ENCODE measurements around the gene RNF151. TPM values are rescaled to one million over a fixed set of nuclear protein-coding genes. Genes with fewer than 3 reads are reported as not detected.

The RNF151 gene
- total and polyA plus RNA-seq, 2 of the 13 experiments (the other 11 are each of a cell fraction or from before 2014, with no cell fraction given) = not detected

GRCh38 chr16:1941162-1942046 is 25.3 kb upstream of the RNF151 start (continued):
- peak; percentile 77 for TF ChIP-seq SSRP1 (CRISPR knock-in tag; IDR thresholded peaks at IDR 0.05)
- TF ChIP-seq YY1 (IDR thresholded peaks at IDR 0.05; ENCODE audit: insufficient read depth, insufficient replicate concordance, low read depth, low read length) = peak; percentile 49
- TF ChIP-seq ZNF784 (CRISPR knock-in tag; IDR thresholded peaks at IDR 0.05; ENCODE audit: borderline replicate concordance) = no peak; the same call in 1 of the 2 replicates
- TF ChIP-seq ZNF263 (CRISPR knock-in tag; IDR thresholded peaks at IDR 0.05) = peak; percentile 70
- TF ChIP-seq CTCF (CRISPR knock-in tag; IDR thresholded peaks at IDR 0.05) = peak; percentile 91
- peak; percentile 36; the same call in 1 of the 2 replicates for TF ChIP-seq HOXA3 (CRISPR knock-in tag; IDR thresholded peaks at IDR 0.05)
- TF ChIP-seq SP4 (CRISPR knock-in tag; IDR thresholded peaks at IDR 0.05) = no peak
- no peak; the same call in 1 of the 2 replicates for TF ChIP-seq HDAC2 (CRISPR knock-in tag; IDR thresholded peaks at IDR 0.05)
- peak; percentile 42; the same call in 1 of the 2 replicates for TF ChIP-seq ZNF777 (CRISPR knock-in tag; IDR thresholded peaks at IDR 0.05)
- TF ChIP-seq NFYC (CRISPR knock-in tag; IDR thresholded peaks at IDR 0.05) = peak; percentile 32; the same call in 1 of the 2 replicates
- no peak for TF ChIP-seq ZNF292 (CRISPR knock-in tag; IDR thresholded peaks at IDR 0.05; ENCODE audit: borderline replicate concordance, low read depth)
- TF ChIP-seq ZNF343 (CRISPR knock-in tag; IDR thresholded peaks at IDR 0.05) = no peak; the same call in 1 of the 2 replicates
- TF ChIP-seq NFYB (CRISPR knock-in tag; IDR thresholded peaks at IDR 0.05) = peak; percentile 51
- TF ChIP-seq PCBP1 (IDR thresholded peaks at IDR 0.05; ENCODE audit: borderline replicate concordance, low read depth, low read length) = 0 out of 2 replicates have a peak, but pooled peaks have one; percentile 4
- peak; percentile 22; the same call in 1 of the 2 replicates for TF ChIP-seq KDM2A (CRISPR knock-in tag; IDR thresholded peaks at IDR 0.05; ENCODE audit: borderline replicate concordance, low read depth)
- peak; percentile 52; the same call in 1 of the 2 replicates for TF ChIP-seq ZHX1 (CRISPR knock-in tag; IDR thresholded peaks at IDR 0.05; ENCODE audit: low read depth)
- TF ChIP-seq FOSL2 (CRISPR knock-in tag; IDR thresholded peaks at IDR 0.05) = peak; percentile 38
- 0 out of 2 replicates have a peak, but pooled peaks have one; percentile 40 for TF ChIP-seq TAF1 (CRISPR knock-in tag; IDR thresholded peaks at IDR 0.05)
- TF ChIP-seq ZNF430 (CRISPR knock-in tag; IDR thresholded peaks at IDR 0.05) = peak; percentile 59; the same call in 1 of the 2 replicates
- TF ChIP-seq ZNF143 (CRISPR knock-in tag; IDR thresholded peaks at IDR 0.05) = no peak
- no peak for TF ChIP-seq NKX3-1 (CRISPR knock-in tag; IDR thresholded peaks at IDR 0.05)
- TF ChIP-seq HNRNPLL (IDR thresholded peaks at IDR 0.05; ENCODE audit: low read depth, low read length, poor library complexity, severe bottlenecking) = peak; percentile 47
- peak; percentile 43; the same call in 1 of the 2 replicates for TF ChIP-seq SALL1 (CRISPR knock-in tag; IDR thresholded peaks at IDR 0.05)
- no peak for TF ChIP-seq ZNF839 (CRISPR knock-in tag; IDR thresholded peaks at IDR 0.05; ENCODE audit: borderline replicate concordance)
- 0 out of 2 replicates have a peak, but pooled peaks have one; percentile 8 for TF ChIP-seq AKAP8 (CRISPR knock-in tag; IDR thresholded peaks at IDR 0.05)
- TF ChIP-seq SMAD3 (CRISPR knock-in tag; IDR thresholded peaks at IDR 0.05) = no peak

Measured in HepG2 (cell line).